HL-60 (cell line): ENCODE data around the gene CCDC190.

ENCODE experiments used
- DNase-seq, 2 experiments: peaks; one replicate each; pipeline ENCODE4 v3.0.0-alpha.2; 2010 to 2020; ENCODE audit warnings: low read depth in 1 of 2, low spot score in 1 of 2
- H3K27ac ChIP-seq: fragments of 250-450 bp; sonication (Bioruptor Pico); replicated peaks from 2 replicates; pipeline ENCODE4 v1.5.1; 2020; ENCODE audit warnings: mild to moderate bottlenecking, moderate library complexity
- H3K27me3 ChIP-seq: fragments of 250-450 bp; sonication (Bioruptor Pico); 2 replicates; pipeline ENCODE4 v1.5.1; 2021; ENCODE audit warnings: mild to moderate bottlenecking, moderate library complexity; ENCODE audit not compliant: insufficient read depth, poor library complexity, severe bottlenecking
- H3K4me3 ChIP-seq: replicated peaks from 2 replicates; pipeline ENCODE4 v1.5.1; 2011; ENCODE audit warnings: mild to moderate bottlenecking, control low read depth, low read length; ENCODE audit not compliant: insufficient read depth
- GABPA ChIP-seq: IDR thresholded peaks from 2 replicates; pipeline ENCODE4 v1.6.1; 2012; ENCODE audit warnings: low read depth
- POLR2AphosphoS5 ChIP-seq: IDR thresholded peaks from 2 replicates; pipeline ENCODE4 v1.6.1; 2012; ENCODE audit warnings: low read depth
- SPI1 ChIP-seq: IDR thresholded peaks from 2 replicates; pipeline ENCODE4 v1.6.1; 2012; ENCODE audit warnings: low read depth, mild to moderate bottlenecking, borderline replicate concordance
- TF ChIP-seq, protein P1 (sequence below): IDR thresholded peaks from 2 replicates; pipeline ENCODE4 v1.6.1; 2012; ENCODE audit warnings: low read depth; ENCODE audit not compliant: insufficient replicate concordance
- TF ChIP-seq, protein P2 (sequence below): IDR thresholded peaks from one replicate; pipeline ENCODE4 v1.5.1; 2011; ENCODE audit warnings: low read length, control low read depth, inconsistent platforms; ENCODE audit not compliant: insufficient read depth

CCDC190 gene

DNA sequence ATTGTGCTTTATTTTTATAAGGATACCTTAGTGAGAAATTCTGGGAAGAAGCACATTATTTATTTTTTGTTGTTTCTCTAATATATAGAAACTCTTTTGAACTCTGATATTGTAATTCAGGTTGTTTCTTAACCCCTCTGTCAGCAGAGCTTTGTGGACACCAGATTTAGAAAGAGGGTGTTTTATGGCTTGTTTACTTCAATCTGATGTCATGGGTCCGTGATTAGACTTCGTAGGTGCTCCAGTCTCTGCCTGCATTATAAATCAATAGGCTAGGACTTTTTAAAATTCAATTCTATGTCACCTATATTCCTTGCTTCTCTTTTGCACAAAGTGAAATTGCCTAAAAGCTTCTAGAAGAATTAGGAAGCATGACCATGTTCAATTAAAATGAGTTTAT lies 47.3 kb upstream of the CCDC190 start:
- H3K27ac ChIP-seq: no peak overlapping the region
- no peak for DNase-seq

DNA sequence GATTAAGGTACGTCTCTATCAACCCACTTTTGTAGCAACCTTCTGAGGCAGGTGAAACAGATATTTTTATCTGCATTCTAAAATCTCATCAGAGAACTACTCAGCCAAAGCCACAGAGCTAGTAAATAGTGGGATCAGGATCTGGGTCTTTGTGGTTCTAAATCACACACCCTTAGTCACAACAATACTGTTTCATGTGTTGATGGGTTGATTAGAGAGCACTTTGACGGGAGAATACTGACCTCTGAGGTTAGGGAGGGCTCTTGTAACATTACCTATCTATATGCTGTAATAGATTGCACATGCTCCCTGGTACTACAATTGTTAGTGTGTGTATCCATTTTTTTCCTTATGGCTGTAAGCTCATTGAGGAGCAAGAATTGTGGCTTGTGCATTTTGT lies 45.5 kb upstream of the CCDC190 start:
- Histone ChIP-seq H3K4me3 (no peak overlapping the region), H3K27me3 (no peaks in the 10 kb centered on the region), H3K27ac (no peak overlapping the region)
- DNase-seq: no peak
- TF ChIP-seq SPI1: no peak
- TF ChIP-seq, protein P1, sequence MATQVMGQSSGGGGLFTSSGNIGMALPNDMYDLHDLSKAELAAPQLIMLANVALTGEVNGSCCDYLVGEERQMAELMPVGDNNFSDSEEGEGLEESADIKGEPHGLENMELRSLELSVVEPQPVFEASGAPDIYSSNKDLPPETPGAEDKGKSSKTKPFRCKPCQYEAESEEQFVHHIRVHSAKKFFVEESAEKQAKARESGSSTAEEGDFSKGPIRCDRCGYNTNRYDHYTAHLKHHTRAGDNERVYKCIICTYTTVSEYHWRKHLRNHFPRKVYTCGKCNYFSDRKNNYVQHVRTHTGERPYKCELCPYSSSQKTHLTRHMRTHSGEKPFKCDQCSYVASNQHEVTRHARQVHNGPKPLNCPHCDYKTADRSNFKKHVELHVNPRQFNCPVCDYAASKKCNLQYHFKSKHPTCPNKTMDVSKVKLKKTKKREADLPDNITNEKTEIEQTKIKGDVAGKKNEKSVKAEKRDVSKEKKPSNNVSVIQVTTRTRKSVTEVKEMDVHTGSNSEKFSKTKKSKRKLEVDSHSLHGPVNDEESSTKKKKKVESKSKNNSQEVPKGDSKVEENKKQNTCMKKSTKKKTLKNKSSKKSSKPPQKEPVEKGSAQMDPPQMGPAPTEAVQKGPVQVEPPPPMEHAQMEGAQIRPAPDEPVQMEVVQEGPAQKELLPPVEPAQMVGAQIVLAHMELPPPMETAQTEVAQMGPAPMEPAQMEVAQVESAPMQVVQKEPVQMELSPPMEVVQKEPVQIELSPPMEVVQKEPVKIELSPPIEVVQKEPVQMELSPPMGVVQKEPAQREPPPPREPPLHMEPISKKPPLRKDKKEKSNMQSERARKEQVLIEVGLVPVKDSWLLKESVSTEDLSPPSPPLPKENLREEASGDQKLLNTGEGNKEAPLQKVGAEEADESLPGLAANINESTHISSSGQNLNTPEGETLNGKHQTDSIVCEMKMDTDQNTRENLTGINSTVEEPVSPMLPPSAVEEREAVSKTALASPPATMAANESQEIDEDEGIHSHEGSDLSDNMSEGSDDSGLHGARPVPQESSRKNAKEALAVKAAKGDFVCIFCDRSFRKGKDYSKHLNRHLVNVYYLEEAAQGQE: no peak
- TF ChIP-seq POLR2AphosphoS5: no peak
- TF ChIP-seq GABPA: no peak
- TF ChIP-seq, protein P2, sequence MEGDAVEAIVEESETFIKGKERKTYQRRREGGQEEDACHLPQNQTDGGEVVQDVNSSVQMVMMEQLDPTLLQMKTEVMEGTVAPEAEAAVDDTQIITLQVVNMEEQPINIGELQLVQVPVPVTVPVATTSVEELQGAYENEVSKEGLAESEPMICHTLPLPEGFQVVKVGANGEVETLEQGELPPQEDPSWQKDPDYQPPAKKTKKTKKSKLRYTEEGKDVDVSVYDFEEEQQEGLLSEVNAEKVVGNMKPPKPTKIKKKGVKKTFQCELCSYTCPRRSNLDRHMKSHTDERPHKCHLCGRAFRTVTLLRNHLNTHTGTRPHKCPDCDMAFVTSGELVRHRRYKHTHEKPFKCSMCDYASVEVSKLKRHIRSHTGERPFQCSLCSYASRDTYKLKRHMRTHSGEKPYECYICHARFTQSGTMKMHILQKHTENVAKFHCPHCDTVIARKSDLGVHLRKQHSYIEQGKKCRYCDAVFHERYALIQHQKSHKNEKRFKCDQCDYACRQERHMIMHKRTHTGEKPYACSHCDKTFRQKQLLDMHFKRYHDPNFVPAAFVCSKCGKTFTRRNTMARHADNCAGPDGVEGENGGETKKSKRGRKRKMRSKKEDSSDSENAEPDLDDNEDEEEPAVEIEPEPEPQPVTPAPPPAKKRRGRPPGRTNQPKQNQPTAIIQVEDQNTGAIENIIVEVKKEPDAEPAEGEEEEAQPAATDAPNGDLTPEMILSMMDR: no peak

More for the DNA sequence above, 47.3 kb upstream of the CCDC190 start:
- no peaks in the 10 kb centered on the region for H3K27me3 ChIP-seq
- TF ChIP-seq SPI1: no peak
- TF ChIP-seq POLR2AphosphoS5: no peak
- TF ChIP-seq, protein P2: no peak
- TF ChIP-seq GABPA: no peak
- TF ChIP-seq, protein P1: no peak
- no peak overlapping the region for H3K4me3 ChIP-seq

DNA sequence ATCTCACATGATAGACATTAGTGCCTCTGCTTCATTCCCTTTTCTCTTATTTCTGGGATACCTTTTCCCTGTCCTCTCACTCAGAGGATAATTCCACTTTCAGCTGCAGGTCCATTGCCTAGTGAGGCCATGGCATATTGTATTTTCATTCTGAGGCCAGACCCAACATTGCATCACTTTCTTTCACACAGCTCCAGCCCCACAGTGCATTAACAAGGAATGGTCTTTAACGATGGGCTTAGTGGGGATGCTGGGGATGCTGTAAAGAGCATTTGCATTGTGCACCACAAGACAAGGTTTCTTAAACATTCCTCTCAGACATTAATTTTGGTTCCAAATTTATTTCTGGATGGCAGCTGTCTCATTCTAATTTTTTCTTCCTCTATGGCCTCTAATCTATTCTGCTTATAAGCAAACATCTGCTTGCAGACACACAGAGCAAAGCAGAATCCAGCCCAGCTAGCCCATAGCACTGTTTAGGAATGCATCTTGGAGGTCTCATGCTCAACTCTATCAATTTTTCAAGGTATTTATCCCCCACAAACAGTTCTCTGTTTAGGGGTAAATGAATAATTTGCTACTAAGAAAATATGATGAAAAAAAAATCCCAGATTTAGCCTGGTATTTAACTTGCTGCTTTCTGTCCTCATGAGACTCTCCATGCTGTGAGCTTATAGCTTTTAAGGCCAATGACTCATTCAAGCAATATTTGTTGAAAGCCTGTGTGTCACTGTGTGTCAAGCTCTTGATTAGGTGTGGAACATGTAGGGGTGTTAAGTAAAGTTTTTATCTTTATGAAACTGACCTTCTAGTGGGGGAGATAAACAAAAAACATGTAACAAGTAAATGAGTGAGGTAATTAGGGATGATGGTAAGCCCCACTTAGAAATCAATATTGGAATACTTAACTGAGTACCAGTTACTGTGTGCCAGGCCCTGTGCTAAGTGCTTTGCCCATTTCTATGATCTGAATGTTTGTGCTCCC lies 44.5 kb upstream of the CCDC190 start:
- Histone ChIP-seq H3K27ac (no peak overlapping the region), H3K4me3 (no peak overlapping the region), H3K27me3 (no peaks in the 10 kb centered on the region)
- DNase-seq: no peak
- TF ChIP-seq POLR2AphosphoS5 (no peak), SPI1 (no peak), GABPA (no peak)
- TF ChIP-seq, protein P1: no peak
- TF ChIP-seq, protein P2: no peak
